Lung (tissue), 12 donors: ENCODE measurements around the gene FLT1. TPM values are rescaled to one million over a fixed set of nuclear protein-coding genes. Genes with fewer than 3 reads are reported as not detected.

Experiments
- ATAC-seq: fragments of 200-7000 bp; cut with Tn5 transposase; one replicate; pipeline ENCODE4 v1.9.1; 2020; ENCODE audit warnings: moderate number of reproducible peaks; ENCODE audit not compliant: insufficient read depth, low FRiP score
- DNase-seq, 3 donors: peaks; one replicate each; pipeline ENCODE4 v3.0.0-alpha.2; 2013 to 2017
- H3K27ac ChIP-seq, 2 donors: one replicate each; pipeline ENCODE4 v1.5.1; 2013; ENCODE audit warnings: mild to moderate bottlenecking in 2 of 2, moderate library complexity in 2 of 2, control low read depth in 1 of 2, inconsistent platforms in 1 of 2, low read depth in 1 of 2, low read length in 1 of 2
- H3K27me3 ChIP-seq, 3 donors: one replicate each; pipeline ENCODE4 v1.5.1; 2013; ENCODE audit warnings: low read length in 2 of 3; ENCODE audit not compliant: control insufficient read depth in 3 of 3, insufficient read depth in 3 of 3
- H3K36me3 ChIP-seq, 4 donors: one replicate each; pipeline ENCODE4 v1.5.1; 2013; ENCODE audit warnings: low read length in 4 of 4, mild to moderate bottlenecking in 1 of 4, moderate library complexity in 1 of 4; ENCODE audit not compliant: control insufficient read depth in 4 of 4, insufficient read depth in 4 of 4
- H3K4me1 ChIP-seq, 5 donors: one replicate each; pipeline ENCODE4 v1.5.1; 2013; ENCODE audit warnings: low read length in 5 of 5, mild to moderate bottlenecking in 2 of 5, moderate library complexity in 1 of 5; ENCODE audit not compliant: control insufficient read depth in 5 of 5, insufficient read depth in 5 of 5
- H3K4me3 ChIP-seq: one replicate; pipeline ENCODE4 v1.5.1; 2013; ENCODE audit warnings: mild to moderate bottlenecking, control low read depth, moderate library complexity
- H3K9ac ChIP-seq, 2 donors: one replicate each; pipeline ENCODE4 v1.5.1; 2013; ENCODE audit warnings: low read length in 2 of 2, control low read depth in 1 of 2; ENCODE audit not compliant: insufficient read depth in 1 of 2
- H3K9me3 ChIP-seq, 4 donors: one replicate each; pipeline ENCODE4 v1.5.1; 2013; ENCODE audit warnings: low read length in 3 of 4, mild to moderate bottlenecking in 1 of 4, moderate library complexity in 1 of 4; ENCODE audit not compliant: control insufficient read depth in 4 of 4, insufficient read depth in 3 of 4
- CTCF ChIP-seq: IDR thresholded peaks from 2 replicates; pipeline ENCODE4 v1.5.1; 2012; ENCODE audit warnings: mild to moderate bottlenecking; ENCODE audit errors: control extremely low read depth, extremely low read depth
- WGBS, 2 donors: extraction: QIAGEN DNeasy Blood & Tissue Kit; methylation state at CpG; one replicate each; pipeline ENCODE4 v1.1.7; 2013; 5-methylcytosine and 5-hydroxymethylcytosine counted together
- polyA plus RNA-seq, 2 donors: library from polyadenylated mRNA; stranded (reverse); fragments of 200-250 nt; gene quantifications; one replicate each; pipeline ENCODE4 v1.2.1, GENCODE V29; 2013
- total RNA-seq, 2 donors: library from RNA; depleted of rRNA in 1 of 2; stranded (reverse); fragments of >200 nt in 1 of 2; gene quantifications; one replicate each; pipeline ENCODE4 v1.2.1, GENCODE V29; 2014 to 2021
- donor health status: control.
- donor health status: control.
- donor health status: Bipolar disorder and iron deficiency.
- donor health status: healthy.
- donor health status: DM: yes; HTN: yes; CAD: no.

Gene FLT1
- total and polyA plus RNA-seq, 4 donors, result 4.7 to 71.3 (median 42.2) TPM

DNA sequence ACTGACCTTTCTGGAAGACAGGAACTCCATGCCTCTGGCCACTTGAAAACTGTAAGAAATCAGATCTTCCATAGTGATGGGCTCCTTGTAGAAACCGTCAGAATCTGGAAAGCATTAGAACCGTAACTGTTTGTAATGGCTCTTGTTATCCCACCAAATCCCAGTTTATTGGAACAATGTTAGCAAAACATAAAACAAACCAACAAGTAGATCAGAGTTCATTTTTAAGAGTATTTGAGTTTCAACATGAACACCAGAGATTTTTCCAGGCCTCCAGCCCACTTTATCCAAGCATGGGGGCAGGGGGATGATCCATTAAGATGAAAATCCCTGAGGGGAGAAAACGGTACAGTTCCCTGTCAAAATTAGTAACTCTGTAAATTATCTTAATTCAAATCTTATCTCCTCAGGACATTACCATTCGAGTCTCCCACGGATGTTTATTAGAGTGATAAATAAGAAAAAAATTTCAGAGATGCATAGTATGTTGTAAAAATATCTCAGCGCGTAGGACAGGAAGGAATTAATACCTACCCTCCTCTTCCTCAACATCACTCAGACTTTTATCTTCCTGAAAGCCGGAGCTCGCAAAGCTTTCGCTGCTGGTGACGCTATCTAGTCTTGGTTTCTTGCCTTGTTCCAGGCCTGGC is 172.5 kb downstream of the FLT1 start:
- Histone ChIP-seq H3K9me3 (no peaks in the 10 kb centered on the region), H3K36me3 (peaks cover 0 to 2% (median 0%) of the 10 kb centered on the region in 4 donors), H3K9ac (no peak overlapping the region), H3K4me3 (no peak overlapping the region), H3K27me3 (no peaks in the 10 kb centered on the region), H3K27ac (no peak overlapping the region), H3K4me1 (peaks cover 0 to 5% (median 0%) of the 10 kb centered on the region in 5 donors)
- WGBS, 2 donors, result 62 to 69% methylated on average over 11 of the region's 11 CpGs
- no peak for ATAC-seq
- no peak for DNase-seq
- TF ChIP-seq CTCF, result no peak

GRCh38 chr13:28321756-28322155 is 173.2 kb downstream of the FLT1 start:
- ATAC-seq (no peak), DNase-seq (no peak)
- no peak for TF ChIP-seq CTCF
- Histone ChIP-seq H3K9me3 (no peaks in the 10 kb centered on the region), H3K27me3 (no peaks in the 10 kb centered on the region), H3K36me3 (peaks cover 0 to 2% (median under 1%) of the 10 kb centered on the region in 4 donors), H3K27ac (no peak overlapping the region), H3K4me3 (no peak overlapping the region), H3K9ac (no peak overlapping the region), H3K4me1 (peaks cover 0 to 5% (median 0%) of the 10 kb centered on the region in 5 donors)
- WGBS, 2 donors, result 71 to 88% methylated on average over 2 of the region's 2 CpGs

DNA sequence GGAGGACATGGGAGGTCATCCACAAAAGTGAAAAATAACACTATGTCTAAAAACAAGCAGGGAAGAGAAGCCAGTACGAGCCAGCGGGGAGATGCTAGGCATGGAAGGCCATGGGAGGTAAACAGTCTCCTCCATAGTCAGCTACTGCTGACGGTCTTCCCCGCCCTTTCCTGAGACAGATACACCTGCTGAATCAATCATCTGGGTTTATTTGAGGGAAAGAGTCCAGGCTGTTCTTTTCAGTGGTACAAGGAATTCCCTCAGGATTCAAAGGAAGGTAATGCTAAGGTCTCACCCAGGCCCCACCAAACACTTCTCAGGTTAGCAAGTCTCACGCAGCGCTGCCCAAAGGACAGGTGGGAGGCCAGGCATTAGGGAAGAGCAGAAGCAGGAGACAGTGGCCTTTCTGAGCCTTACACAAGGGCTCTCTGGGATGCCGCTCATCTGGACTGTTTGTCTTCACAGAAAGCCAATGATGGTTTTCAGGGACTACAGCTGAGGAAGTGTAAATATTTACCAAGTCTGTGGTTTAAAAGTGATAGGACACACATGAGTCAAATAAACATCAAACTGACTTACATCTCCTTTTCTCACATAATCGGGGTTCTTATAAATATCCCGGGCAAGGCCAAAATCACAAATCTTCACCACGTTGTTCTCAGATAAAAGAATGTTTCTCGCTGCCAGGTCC is 173.9 kb downstream of the FLT1 start:
- H3K9me3 ChIP-seq, result no peaks in the 10 kb centered on the region
- 72 to 87% methylated on average over 11 of the region's 11 CpGs for WGBS, 2 donors

More for the DNA sequence above, 173.9 kb downstream of the FLT1 start:
- peaks cover 0 to 2% (median under 1%) of the 10 kb centered on the region in 4 donors for H3K36me3 ChIP-seq
- H3K4me1 ChIP-seq, result peaks cover 0 to 5% (median 0%) of the 10 kb centered on the region in 5 donors
- TF ChIP-seq CTCF, result no peak
- H3K9ac ChIP-seq, result no peak overlapping the region
- DNase-seq (no peak), ATAC-seq (no peak)
- no peaks in the 10 kb centered on the region for H3K27me3 ChIP-seq
- no peak overlapping the region for H3K27ac ChIP-seq
- no peak overlapping the region for H3K4me3 ChIP-seq
